OCI-LY3 (cell line): Measurements from ENCODE around the gene CD164.

Experiments
- H2AFZ ChIP-seq: fragments of 200-600, 300-600 bp; shearing (Covaris generic); 2 replicates; pipeline ENCODE4 v1.6.0; 2014; ENCODE audit warnings: antibody characterized with exemption, low read depth, low read length
- H3K27ac ChIP-seq: fragments of 200-600, 300-600 bp; sonication (generic); 2 replicates; pipeline ENCODE4 v1.5.1; 2014; ENCODE audit warnings: mild to moderate bottlenecking, low read length, moderate library complexity, mixed read lengths
- H3K27me3 ChIP-seq: fragments of 200-600, 300-600 bp; sonication (generic); 2 replicates; pipeline ENCODE4 v1.6.1; 2014; ENCODE audit warnings: low read depth, low read length, mixed read lengths
- H3K36me3 ChIP-seq: fragments of 200-600, 300-600 bp; sonication (generic); replicated peaks from 2 replicates; pipeline ENCODE3; 2014; ENCODE audit warnings: low read depth, low read length, mixed read lengths
- H3K4me1 ChIP-seq: fragments of 300-600, 200-600 bp; sonication (generic); 2 replicates; pipeline ENCODE4 v1.6.1; 2014; ENCODE audit warnings: low read length, mixed read lengths
- H3K4me2 ChIP-seq: fragments of 200-600, 300-600 bp; sonication (generic); 2 replicates; pipeline ENCODE4 v1.6.1; 2014; ENCODE audit warnings: low read length, mixed read lengths
- H3K4me3 ChIP-seq: fragments of 300-600, 200-600 bp; sonication (generic); 2 replicates; pipeline ENCODE4 v1.5.1; 2014; ENCODE audit warnings: antibody characterized with exemption, mild to moderate bottlenecking, low read length, moderate library complexity
- H3K79me2 ChIP-seq: fragments of 300-600, 200-600 bp; shearing (Covaris generic); 2 replicates; pipeline ENCODE4 v1.6.1; 2014; ENCODE audit warnings: mild to moderate bottlenecking, low read length, mixed read lengths
- H3K9ac ChIP-seq: fragments of 300-600, 200-600 bp; shearing (Covaris generic); 2 replicates; pipeline ENCODE4 v1.6.0; 2014; ENCODE audit warnings: mild to moderate bottlenecking, low read length, moderate library complexity
- H3K9me3 ChIP-seq: fragments of 200-600, 300-600 bp; shearing (Covaris generic); 2 replicates; pipeline ENCODE4 v1.6.1; 2014; ENCODE audit warnings: low read length, mixed read lengths; ENCODE audit not compliant: insufficient read depth
- H4K20me1 ChIP-seq: fragments of 200-600, 300-600 bp; sonication (generic); 2 replicates; pipeline ENCODE4 v1.6.1; 2016; ENCODE audit warnings: low read length, mixed read lengths; ENCODE audit not compliant: insufficient read depth
- CTCF ChIP-seq: fragments of 200-600, 300-600 bp; sonication (generic); IDR thresholded peaks from 2 replicates; pipeline ENCODE4 v1.5.1; 2014; ENCODE audit warnings: antibody characterized with exemption, low read length, low read depth
- EZH2phosphoT487 ChIP-seq: fragments of 200-600 bp; shearing (Covaris generic); IDR thresholded peaks from 2 replicates; pipeline ENCODE4 v1.6.1; 2018; ENCODE audit warnings: antibody characterized with exemption, mixed run types, low read depth

The CD164 gene

GRCh38 chr6:109318328-109318876 is 63.9 kb downstream of the CD164 start:
- Histone ChIP-seq H3K9me3 (no peaks in the 10 kb centered on the region), H2AFZ (no peak overlapping the region), H4K20me1 (no peaks in the 10 kb centered on the region), H3K4me1 (peaks cover 15% of the 10 kb centered on the region), H3K4me2 (no peak overlapping the region), H3K27me3 (no peaks in the 10 kb centered on the region), H3K36me3 (no peaks in the 10 kb centered on the region), H3K4me3 (no peak overlapping the region), H3K9ac (no peak overlapping the region), H3K27ac (no peak overlapping the region), H3K79me2 (no peaks in the 10 kb centered on the region)
- TF ChIP-seq CTCF (no peak), EZH2phosphoT487 (no peak)

GRCh38 chr6:109316909-109317308 is 65.4 kb downstream of the CD164 start:
- Histone ChIP-seq H3K4me3 (no peak overlapping the region), H3K9me3 (no peaks in the 10 kb centered on the region), H3K79me2 (no peaks in the 10 kb centered on the region), H3K36me3 (no peaks in the 10 kb centered on the region), H3K4me1 (peaks cover 7% of the 10 kb centered on the region), H4K20me1 (no peaks in the 10 kb centered on the region), H2AFZ (no peak overlapping the region), H3K4me2 (no peak overlapping the region; the same call in 1 of the 2 replicates), H3K27ac (no peak overlapping the region), H3K27me3 (no peaks in the 10 kb centered on the region), H3K9ac (no peak overlapping the region)
- TF ChIP-seq CTCF (no peak), EZH2phosphoT487 (no peak)
